Lung (tissue), 12 donors: Measurements from ENCODE around the gene AGAP1. TPM values are rescaled to one million over a fixed set of nuclear protein-coding genes. Genes with fewer than 3 reads are reported as not detected.

Experiments used
- ATAC-seq: fragments of 200-7000 bp; cut with Tn5 transposase; one replicate; pipeline ENCODE4 v1.9.1; 2020; ENCODE audit warnings: moderate number of reproducible peaks; ENCODE audit not compliant: insufficient read depth, low FRiP score
- DNase-seq, 3 donors: peaks; one replicate each; pipeline ENCODE4 v3.0.0-alpha.2; 2013 to 2017
- H3K27ac ChIP-seq, 2 donors: one replicate each; pipeline ENCODE4 v1.5.1; 2013; ENCODE audit warnings: mild to moderate bottlenecking in 2 of 2, moderate library complexity in 2 of 2, control low read depth in 1 of 2, inconsistent platforms in 1 of 2, low read depth in 1 of 2, low read length in 1 of 2
- H3K27me3 ChIP-seq, 3 donors: one replicate each; pipeline ENCODE4 v1.5.1; 2013; ENCODE audit warnings: low read length in 2 of 3; ENCODE audit not compliant: control insufficient read depth in 3 of 3, insufficient read depth in 3 of 3
- H3K36me3 ChIP-seq, 4 donors: one replicate each; pipeline ENCODE4 v1.5.1; 2013; ENCODE audit warnings: low read length in 4 of 4, mild to moderate bottlenecking in 1 of 4, moderate library complexity in 1 of 4; ENCODE audit not compliant: control insufficient read depth in 4 of 4, insufficient read depth in 4 of 4
- H3K4me1 ChIP-seq, 5 donors: one replicate each; pipeline ENCODE4 v1.5.1; 2013; ENCODE audit warnings: low read length in 5 of 5, mild to moderate bottlenecking in 2 of 5, moderate library complexity in 1 of 5; ENCODE audit not compliant: control insufficient read depth in 5 of 5, insufficient read depth in 5 of 5
- H3K4me3 ChIP-seq: one replicate; pipeline ENCODE4 v1.5.1; 2013; ENCODE audit warnings: mild to moderate bottlenecking, control low read depth, moderate library complexity
- H3K9ac ChIP-seq, 2 donors: one replicate each; pipeline ENCODE4 v1.5.1; 2013; ENCODE audit warnings: low read length in 2 of 2, control low read depth in 1 of 2; ENCODE audit not compliant: insufficient read depth in 1 of 2
- H3K9me3 ChIP-seq, 4 donors: one replicate each; pipeline ENCODE4 v1.5.1; 2013; ENCODE audit warnings: low read length in 3 of 4, mild to moderate bottlenecking in 1 of 4, moderate library complexity in 1 of 4; ENCODE audit not compliant: control insufficient read depth in 4 of 4, insufficient read depth in 3 of 4
- WGBS, 2 donors: extraction: QIAGEN DNeasy Blood & Tissue Kit; methylation state at CpG; one replicate each; pipeline ENCODE4 v1.1.7; 2013; 5-methylcytosine and 5-hydroxymethylcytosine counted together
- polyA plus RNA-seq, 2 donors: library from polyadenylated mRNA; stranded (reverse); fragments of 200-250 nt; gene quantifications; one replicate each; pipeline ENCODE4 v1.2.1, GENCODE V29; 2013
- total RNA-seq, 2 donors: library from RNA; depleted of rRNA in 1 of 2; stranded (reverse); fragments of >200 nt in 1 of 2; gene quantifications; one replicate each; pipeline ENCODE4 v1.2.1, GENCODE V29; 2014 to 2021
- TF ChIP-seq, protein P1 (sequence below): IDR thresholded peaks from 2 replicates; pipeline ENCODE4 v1.5.1; 2012; ENCODE audit warnings: mild to moderate bottlenecking; ENCODE audit errors: control extremely low read depth, extremely low read depth
- donor health status: control.
- donor health status: control.
- donor health status: Bipolar disorder and iron deficiency.
- donor health status: healthy.
- donor health status: DM: yes; HTN: yes; CAD: no.

AGAP1 gene
- total and polyA plus RNA-seq, 4 donors, result 6.6 to 39.4 (median 20.2) TPM

DNA sequence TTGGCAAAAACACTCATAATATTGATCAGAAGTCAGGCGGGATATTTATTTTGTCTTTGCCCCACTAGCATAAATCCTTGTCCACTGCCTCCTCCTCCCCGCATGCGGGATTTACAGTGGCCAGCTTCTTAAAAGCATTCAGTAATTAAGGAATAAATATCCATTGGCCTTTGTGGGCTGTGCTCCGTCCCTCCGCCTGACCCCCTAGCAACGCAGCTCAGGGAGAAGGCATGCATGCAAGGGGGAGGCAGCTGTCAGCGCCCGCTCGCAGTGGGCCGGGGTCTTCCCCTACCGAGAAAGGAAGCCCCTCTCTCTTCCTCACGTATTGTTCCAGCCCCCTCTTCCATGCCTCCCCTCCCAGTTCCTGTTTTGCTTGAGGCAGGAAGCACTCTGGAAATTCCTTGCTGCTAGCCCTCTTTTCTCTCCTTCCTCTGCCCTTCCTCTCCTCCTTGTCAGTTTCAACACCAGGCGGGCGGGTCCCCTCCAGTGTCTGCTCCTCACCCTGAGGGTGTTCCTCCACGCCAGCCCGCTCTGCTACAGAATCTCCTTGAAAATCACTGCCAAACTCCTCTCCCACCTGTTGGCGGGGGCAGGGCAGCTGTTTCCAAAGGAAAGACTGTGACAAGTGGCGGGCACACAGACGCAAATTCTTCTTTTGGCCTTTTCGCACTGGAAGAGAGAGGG is 614.2 kb downstream of the AGAP1 start:
- Histone ChIP-seq H3K4me1 (peaks cover 0 to 17% (median 5%) of the 10 kb centered on the region in 5 donors), H3K9ac (no peak overlapping the region), H3K9me3 (no peaks in the 10 kb centered on the region), H3K4me3 (no peak overlapping the region), H3K27ac (no peak overlapping the region), H3K36me3 (no peaks in the 10 kb centered on the region), H3K27me3 (no peaks in the 10 kb centered on the region)
- no peak for ATAC-seq
- TF ChIP-seq, protein P1, sequence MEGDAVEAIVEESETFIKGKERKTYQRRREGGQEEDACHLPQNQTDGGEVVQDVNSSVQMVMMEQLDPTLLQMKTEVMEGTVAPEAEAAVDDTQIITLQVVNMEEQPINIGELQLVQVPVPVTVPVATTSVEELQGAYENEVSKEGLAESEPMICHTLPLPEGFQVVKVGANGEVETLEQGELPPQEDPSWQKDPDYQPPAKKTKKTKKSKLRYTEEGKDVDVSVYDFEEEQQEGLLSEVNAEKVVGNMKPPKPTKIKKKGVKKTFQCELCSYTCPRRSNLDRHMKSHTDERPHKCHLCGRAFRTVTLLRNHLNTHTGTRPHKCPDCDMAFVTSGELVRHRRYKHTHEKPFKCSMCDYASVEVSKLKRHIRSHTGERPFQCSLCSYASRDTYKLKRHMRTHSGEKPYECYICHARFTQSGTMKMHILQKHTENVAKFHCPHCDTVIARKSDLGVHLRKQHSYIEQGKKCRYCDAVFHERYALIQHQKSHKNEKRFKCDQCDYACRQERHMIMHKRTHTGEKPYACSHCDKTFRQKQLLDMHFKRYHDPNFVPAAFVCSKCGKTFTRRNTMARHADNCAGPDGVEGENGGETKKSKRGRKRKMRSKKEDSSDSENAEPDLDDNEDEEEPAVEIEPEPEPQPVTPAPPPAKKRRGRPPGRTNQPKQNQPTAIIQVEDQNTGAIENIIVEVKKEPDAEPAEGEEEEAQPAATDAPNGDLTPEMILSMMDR, result no peak
- 29 to 35% methylated on average over 20 of the region's 20 CpGs for whole genome bisulfite sequencing, 2 donors
- DNase-seq, result peak in 1 of 3 donors; percentile 14

DNA sequence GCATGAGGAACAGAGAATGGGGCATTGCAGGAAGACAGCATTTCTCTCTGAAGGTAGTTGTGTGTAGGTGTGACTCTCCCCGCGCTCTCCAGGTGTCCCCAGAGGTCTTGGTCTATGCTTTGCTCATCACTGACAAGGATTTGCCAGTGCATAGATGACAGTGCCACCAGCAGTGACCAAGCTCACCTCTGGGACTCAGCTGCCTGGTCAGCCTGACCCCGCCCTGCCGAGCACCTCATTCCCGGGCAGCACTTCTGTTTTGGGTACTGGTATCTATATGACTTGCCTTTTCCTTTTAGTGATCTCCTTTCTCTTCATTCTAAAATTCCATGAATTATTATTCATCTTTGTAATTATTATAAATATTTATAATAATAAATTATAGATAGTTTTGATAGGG is 615.2 kb downstream of the AGAP1 start:
- Histone ChIP-seq H3K27ac (no peak overlapping the region), H3K9ac (no peak overlapping the region), H3K9me3 (no peaks in the 10 kb centered on the region), H3K27me3 (no peaks in the 10 kb centered on the region), H3K4me1 (peaks cover 0 to 17% (median 5%) of the 10 kb centered on the region in 5 donors), H3K4me3 (no peak overlapping the region), H3K36me3 (no peaks in the 10 kb centered on the region)
- WGBS, 2 donors, result 90 to 93% methylated on average over 5 of the region's 5 CpGs
- no peak for ATAC-seq
- TF ChIP-seq, protein P1, result no peak
- DNase-seq, result no peak

DNA sequence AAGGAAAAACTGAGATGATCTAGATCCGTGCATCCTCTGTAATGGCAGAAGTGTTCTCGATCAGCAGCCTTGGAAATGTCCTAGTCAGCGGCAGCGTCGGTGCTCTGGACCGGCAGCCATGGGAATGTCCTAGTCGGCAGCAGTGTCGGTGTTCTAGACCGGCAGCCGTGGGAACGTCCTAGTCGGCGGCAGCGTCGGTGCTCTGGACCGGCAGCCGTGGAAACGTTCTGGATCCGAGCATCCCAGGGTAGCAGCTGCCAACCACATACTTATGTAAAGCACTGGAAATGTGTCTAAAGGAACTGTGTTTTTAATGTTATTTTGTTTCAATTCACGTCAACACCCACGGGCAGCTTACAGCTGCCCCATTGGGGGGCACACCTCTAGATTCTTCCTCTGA is 615.6 kb downstream of the AGAP1 start:
- peaks cover 0 to 17% (median 5%) of the 10 kb centered on the region in 5 donors for H3K4me1 ChIP-seq
- ATAC-seq (no peak), DNase-seq (no peak)
- TF ChIP-seq, protein P1, result no peak
- no peak overlapping the region for H3K27ac ChIP-seq
- H3K9ac ChIP-seq, result no peak overlapping the region
- WGBS, 2 donors, result 88 to 90% methylated on average over 21 of the region's 21 CpGs
- H3K9me3 ChIP-seq, result no peaks in the 10 kb centered on the region
- H3K27me3 ChIP-seq, result no peaks in the 10 kb centered on the region
- H3K4me3 ChIP-seq, result no peak overlapping the region
- H3K36me3 ChIP-seq, result no peaks in the 10 kb centered on the region
